GM04504 (cell line): ENCODE measurements around the gene CUX1.
A peak's percentile ranks its signal among the peaks of the same experiment; 100 is the strongest.
"Not testable (repeated sequence)": the region's sequence is repeated elsewhere in the genome, so short reads cannot be mapped to it uniquely, and the experiment has no call there.

ENCODE experiments used
- DNase-seq: peaks from one replicate; pipeline ENCODE4 v3.0.0-alpha.2; 2012; ENCODE audit warnings: low read depth

The CUX1 gene

DNA sequence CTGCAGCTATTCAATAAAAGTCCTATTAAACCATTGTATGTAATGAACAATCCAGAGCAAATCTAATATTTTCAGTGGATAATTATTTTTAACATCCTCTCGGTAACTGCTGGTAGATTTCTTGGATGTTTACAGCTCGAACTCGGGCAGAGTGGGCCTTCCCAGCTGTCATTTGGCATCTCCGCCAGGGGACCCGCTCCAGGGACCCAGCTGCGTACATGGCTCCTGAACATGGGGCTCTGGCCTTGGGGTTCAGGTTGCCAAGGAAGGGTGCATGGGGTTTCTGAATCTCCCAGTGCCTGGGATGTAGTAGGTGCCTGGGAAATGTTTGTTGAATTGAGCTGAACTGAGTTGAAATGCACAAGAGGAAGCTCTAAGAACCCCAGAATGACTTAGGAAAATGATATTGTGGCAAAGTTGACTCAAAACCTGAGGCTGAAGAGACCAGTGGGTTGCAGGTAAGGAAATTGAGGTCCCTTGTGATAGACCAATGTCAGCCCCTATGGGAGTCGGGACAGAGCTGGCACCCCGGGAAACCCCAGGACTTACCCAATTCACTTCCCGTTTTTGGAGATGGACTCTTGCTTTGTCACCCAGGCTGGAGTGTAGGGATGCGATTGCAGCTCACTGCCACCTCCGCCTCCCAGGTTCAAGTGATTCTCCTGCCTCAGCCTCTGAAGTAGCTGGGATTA, 228.4 kb downstream of the CUX1 start:
- no peak for DNase-seq

GRCh38 chr7:102046373-102047117, 229.1 kb downstream of the CUX1 start:
- DNase-seq, result no peak

DNA sequence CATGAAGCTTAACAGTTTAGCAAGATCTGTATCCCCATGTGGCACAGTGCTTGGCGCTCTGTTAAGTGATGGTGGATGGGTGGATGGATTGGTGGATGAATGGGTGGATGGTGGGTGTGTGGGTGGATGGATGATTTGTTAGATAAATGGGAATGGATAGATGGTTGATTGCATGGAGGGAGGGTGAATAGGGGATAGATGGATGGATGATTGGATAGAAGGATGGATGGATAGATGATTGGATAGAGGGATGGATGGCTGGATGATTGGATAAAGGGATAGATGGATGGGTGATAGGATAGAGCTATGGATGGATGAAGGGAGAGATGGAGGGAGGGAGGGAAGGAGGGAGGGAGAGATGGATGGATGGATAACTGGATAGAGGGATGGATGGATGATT, 229.7 kb downstream of the CUX1 start:
- no peak for DNase-seq

DNA sequence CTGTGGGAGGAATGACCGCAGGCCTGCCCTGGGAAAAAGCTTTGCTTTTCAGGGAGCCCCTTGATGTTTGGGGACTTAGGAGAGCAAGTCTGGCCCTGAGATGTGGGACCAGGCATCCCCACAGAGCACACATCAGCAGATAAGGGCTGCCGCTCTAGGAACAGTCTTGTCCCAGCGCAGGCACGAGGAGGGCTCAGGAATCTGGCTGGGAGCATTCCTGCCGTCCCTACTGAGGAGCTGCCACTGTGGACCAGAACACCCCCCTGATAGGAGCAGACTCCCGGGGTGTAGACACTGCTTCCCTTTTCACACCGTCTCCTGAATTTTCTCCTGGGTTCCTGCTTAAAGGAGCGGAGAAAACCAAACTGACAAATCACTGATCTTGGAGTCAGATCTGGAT, 232.3 kb downstream of the CUX1 start:
- DNase-seq, result no peak

- no peak for DNase-seq
Measured at GRCh38 chr7:102050864-102051460, 233.5 kb downstream of the CUX1 start.

DNA sequence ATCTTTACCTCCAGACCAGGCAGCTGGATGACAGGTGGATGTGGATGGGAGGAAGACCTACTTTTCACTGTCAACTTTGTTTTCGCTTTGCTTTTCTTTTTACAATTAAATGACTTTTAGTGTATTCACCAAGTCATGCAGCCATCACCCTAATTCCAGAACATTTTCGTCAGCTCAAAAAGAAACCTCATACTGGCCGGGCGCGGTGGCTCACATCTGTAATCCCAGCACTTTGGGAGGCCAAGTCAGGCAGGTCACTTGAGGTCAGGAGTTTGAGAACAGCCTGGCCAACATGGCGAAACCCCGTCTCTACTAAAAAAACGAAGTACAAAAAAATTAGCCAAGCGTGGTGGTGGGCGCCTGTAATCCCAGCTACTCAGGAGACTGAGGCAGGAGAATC, 234.3 kb downstream of the CUX1 start:
- DNase-seq, result not testable (repeated sequence)

DNA sequence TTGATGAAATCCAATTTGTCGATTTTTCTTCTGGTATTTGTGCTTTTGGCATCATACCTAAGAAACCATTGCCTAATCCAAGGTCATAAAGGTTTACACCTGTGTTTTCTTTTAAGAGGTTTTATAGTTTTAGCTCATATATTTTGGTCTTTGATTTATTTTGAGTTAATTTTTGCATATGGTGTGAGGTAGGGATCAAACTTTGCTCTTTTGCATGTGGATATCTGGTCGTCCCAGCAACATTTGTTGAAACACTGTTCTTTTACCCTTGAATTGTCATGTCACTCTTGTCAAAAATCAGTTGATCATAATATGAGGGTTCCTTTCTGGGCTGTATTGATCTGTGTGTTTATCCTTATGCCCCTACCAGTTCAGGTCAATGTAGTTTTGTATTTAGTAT, 236.7 kb downstream of the CUX1 start:
- no peak for DNase-seq

DNA sequence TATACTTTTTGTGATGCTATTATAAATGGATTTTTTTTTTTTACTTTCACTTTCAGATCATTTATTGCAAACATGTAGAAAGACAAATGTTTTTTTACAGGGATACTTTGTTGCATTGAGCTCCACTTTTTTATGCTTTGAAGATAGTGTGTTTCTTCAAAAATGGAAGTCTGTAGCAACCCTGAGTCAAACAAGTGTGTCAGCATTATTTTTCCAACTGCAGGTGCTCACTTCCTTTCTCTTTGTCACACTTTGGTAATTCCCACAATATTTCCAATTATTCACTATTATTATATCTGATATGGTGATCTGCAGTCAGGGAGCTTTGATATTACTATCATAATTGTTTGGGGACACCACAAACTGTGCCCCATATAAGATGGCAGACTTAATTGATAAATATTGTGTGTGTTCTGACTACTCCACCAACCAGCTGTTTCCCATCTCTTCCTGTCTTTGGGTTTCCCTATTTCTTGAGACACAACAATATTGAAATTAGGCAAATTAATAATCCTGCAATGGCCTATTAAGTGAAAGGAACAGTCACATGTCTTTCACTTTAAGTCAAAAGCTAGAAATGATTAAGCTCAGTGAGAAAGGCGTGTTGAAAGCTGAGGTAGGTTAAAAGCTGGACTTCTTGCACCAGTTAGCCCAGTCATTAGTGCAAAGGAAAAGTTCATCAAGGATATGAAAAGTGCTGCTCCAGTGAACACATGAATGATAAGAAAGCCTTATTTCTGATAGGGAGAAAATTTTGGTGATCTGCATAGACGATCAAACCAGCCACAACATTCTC, 238.0 kb downstream of the CUX1 start:
- no peak for DNase-seq

DNA sequence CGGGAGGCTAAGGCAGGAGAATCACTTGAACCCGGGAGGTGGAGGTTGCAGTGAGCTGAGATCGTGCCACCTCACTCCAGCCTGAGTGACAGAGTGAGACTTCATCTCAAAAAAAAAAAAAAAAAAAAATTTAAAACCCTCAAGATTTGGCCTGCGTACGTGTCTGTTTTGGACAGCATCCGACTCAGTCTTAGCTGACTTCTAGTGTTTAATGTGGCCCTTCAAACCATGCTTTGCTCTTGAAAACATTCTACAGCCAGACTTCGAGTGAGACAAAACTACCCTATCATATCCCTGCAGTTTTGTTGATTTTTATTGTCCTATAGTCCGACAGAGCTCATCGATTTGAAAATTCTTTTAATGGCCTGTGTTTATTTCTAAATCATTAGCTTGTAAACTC, 242.1 kb downstream of the CUX1 start:
- DNase-seq, result no peak

GRCh38 chr7:102061354-102061945, 244.0 kb downstream of the CUX1 start:
- DNase-seq, result no peak

GRCh38 chr7:102061981-102062390, 244.6 kb downstream of the CUX1 start:
- DNase-seq, result no peak

- peak; percentile 3 for DNase-seq
Measured at GRCh38 chr7:102063690-102064180, 246.3 kb downstream of the CUX1 start.

- DNase-seq, result no peak
Measured at GRCh38 chr7:102064361-102065025, 247.1 kb downstream of the CUX1 start.

- no peak for DNase-seq
Measured at GRCh38 chr7:102065226-102065625, 247.8 kb downstream of the CUX1 start.

DNA sequence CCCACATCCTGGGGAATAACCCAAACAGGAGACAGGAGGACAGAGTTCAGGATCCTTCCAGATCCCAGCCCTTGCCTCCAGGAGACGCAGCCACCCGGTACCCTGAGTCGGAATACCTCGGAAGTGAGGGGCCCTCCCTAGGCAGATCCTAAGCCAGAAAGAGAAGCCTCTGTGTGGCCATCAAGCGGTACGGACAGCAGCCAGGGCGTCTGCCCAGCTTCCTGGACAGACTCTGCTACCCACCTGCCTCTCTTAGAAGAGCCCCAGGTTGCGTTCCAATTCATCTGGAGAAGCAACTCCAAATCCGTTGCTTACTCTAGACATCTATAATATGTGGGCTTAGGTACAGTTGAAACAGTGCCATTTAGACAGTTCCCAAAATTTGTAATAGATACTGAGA, 249.1 kb downstream of the CUX1 start:
- DNase-seq, result no peak

DNA sequence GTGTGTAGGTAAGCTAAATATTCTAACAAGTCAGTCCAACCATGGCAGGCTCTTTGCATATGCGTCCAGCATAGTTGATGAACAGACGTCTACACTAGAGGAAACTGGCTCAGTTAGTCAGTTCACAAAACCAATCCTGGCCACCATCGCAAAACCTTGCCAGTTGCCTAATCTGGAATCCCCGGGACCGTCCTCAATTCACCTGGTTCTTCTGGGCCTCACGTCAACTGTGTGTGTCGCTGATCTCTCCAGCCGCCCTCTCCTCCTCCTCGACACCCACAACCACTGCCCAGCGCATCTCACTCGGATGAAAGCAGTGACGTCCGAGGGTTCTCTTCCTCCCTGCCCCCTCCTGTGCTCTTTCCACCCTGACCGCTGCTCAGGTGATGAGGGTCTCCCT, 251.4 kb downstream of the CUX1 start:
- no peak for DNase-seq

GRCh38 chr7:102069931-102070629, 252.7 kb downstream of the CUX1 start:
- no peak for DNase-seq

GRCh38 chr7:102072003-102072402, 254.6 kb downstream of the CUX1 start:
- DNase-seq, result no peak

DNA sequence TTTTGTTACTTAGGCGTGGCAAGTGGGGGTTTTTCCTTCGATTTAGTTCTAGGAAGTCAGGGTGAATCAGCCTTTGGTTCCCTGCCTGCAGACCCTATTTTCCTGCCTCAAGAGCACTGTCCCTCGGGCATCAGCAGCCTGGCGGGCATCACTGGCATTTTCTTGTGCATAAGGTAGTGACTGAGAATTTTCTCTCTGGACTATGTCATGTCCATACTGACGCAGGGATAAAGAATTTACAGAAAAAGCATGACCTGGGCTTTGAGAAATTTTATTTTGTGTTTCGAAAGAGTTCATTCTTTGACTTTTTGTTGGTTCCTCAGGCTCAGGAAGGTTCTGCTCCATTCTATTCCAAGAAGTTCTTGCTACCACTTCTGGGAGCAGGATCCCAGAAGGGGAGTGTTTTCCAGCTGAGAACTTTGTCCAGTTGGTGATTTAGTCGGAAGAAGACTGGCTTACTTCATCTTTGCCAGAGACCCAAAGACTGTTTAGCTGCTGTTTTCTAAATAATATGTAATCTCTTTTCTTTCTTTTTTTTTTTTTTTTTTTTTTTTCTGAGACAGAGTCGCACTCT, 255.3 kb downstream of the CUX1 start:
- DNase-seq, result no peak
